ENCODE measurements around the gene PRB4. TPM values are rescaled to one million over a fixed set of nuclear protein-coding genes. Genes with fewer than 3 reads are reported as not detected.
"Not testable (repeated sequence)": the region's sequence is repeated elsewhere in the genome, so short reads cannot be mapped to it uniquely, and the experiment has no call there.

The PRB4 gene
- total RNA-seq: not detected
- long read RNA-seq: 0 reads

DNA sequence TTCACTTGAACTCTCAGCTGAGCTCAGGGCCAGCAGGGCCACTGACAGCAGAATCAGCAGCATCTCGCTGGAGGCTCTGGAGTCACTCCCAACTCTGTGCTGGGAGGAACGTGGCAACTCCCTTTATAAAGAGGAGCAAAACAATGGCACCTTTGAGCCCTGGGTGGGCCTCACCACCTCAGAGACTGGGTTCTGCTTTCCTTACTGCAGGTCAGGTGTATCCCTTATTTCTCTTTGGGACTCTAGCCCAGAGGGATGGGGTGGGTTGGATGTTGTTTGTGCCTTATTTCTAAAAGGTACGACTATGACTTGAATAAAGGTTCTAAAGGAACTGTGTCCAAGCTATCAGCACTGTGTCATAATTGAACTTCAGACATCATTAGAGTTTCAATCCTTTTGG is at the start of gene PRB4:
TSS of gene PRB4 (minus strand) at position 101 of the 400 bp plus-strand sequence. CDS start at position 63, 38 bp downstream.
- ATAC-seq (no peak), DNase-seq (no peak)
- intact Hi-C loops (cut with DNase I, micrococcal nuclease): no loop called here

DNA sequence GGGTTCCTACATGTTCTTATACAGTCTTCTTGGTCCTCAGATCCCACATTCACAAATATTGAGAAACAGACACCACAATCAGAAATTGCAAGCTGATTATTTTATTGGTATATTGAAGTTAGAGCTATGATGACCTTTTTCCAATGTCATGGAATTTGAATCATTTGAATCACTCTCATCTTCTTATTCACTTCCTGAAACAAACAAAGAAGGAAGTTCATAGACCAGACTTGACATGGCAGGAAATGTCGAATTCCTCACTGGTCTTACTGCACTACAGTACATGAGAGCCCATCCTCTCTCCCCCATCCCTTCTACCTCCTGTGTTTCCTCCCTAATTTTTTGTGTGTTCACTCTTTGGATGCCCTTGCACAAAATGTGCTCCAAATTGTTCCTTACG is 41.5 kb upstream of the PRB4 start:
- intact Hi-C loops (cut with DNase I, micrococcal nuclease); DNase-seq; ATAC-seq: not testable (repeated sequence)

DNA sequence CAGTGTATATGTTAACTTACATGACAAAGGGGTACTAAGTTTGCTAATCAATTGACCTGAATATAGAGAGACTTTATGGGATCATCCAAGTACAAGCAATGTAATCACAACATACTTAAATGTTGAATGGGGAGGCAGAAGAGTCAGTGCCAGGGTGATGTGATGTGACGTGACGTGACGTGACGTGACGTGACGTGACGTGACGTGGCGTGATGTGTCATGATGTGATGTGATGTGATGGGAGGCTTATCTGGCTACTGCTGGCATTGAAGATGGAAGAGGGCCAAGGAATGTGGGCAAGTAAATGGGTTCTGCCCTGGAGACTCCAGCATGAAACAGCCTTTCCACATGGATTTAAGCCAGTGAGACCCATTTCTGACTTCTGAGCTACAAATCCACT is 38.2 kb upstream of the PRB4 start:
- no peak for ATAC-seq
- intact Hi-C loops (cut with DNase I, micrococcal nuclease): no loop called here
- no peak for DNase-seq

DNA sequence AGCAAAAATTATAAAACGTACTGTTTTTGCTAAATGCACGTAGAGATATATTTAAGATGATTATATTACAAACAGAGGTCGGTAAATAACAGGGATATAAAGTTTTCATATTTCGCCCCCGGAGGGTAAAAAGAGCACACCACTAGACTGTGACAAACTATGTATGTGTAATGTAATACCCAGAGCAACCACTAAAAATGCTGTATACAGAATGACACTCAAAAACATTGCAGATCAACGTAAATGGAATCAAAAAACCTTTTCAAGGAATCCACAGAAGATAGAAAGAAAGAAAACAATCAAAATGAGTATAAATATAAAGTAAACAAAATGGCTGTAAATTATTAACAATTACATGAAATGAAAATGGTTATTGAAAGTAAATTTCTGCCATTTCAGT is 37.6 kb upstream of the PRB4 start:
- no peak for DNase-seq
- no peak for ATAC-seq
- intact Hi-C loops (cut with DNase I, micrococcal nuclease): no loop called here

DNA sequence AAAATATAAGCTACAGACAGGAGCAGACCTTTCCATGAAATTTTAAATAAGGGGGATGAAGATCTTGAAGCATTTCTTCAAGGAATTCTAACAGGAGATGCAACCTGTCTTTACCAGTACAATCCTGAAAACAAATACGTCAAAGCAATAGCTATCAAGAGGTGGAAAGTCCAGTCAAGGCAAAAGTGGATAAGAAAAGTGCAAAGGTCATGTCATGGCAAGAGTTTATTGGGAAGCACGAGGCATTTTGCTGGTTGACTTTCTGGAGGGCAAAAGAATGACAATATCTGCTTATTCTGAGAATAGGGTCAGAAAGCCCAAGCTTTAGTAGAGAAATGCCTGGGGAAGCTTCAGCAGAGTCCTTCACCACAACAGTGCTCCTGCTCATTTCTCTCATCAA is 34.3 kb upstream of the PRB4 start:
- ATAC-seq: no peak
- intact Hi-C loops (cut with DNase I, micrococcal nuclease): no loop called here
- no peak for DNase-seq

DNA sequence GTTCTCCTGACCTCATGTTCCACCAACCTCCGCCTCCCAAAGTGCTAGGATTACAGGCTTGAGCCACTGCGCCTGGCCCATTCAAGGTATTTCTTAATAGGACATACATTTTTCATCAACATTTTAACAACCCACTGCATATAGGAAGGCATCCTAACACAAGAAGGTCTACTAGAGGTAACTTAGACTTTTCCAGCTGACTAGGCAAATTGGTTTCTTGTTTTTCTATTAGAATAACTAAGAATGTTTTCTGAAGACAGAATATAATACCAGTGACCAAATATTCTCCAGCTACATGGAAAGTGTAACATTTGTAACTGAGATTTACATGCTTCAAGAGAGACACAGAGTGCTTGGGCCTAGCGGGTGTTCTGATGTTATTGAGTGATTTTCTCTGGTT is 14.2 kb upstream of the PRB4 start:
- ATAC-seq: no peak
- intact Hi-C loops (cut with DNase I, micrococcal nuclease): no loop called here
- no peak for DNase-seq

DNA sequence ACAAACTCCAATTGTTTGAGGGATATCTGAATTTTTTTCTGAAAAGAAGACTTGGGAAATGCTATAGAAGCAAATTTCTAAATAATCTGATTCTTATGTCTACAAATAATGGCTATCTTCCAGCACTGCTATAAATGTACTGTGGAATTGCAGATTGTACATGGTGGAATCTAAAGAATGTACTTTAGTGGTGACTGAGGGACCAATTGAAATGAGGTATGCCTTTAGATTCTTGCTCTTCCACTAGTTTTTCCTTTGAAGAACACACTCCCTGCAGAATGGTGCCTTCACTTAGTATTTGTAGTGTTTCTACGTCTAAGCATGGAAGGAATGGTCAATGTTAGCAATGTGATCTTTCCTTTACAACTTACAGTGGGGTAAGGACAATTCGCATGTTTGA is 11.7 kb upstream of the PRB4 start:
- no peak for ATAC-seq
- DNase-seq: no peak
- intact Hi-C loops (cut with DNase I, micrococcal nuclease): no loop called here

DNA sequence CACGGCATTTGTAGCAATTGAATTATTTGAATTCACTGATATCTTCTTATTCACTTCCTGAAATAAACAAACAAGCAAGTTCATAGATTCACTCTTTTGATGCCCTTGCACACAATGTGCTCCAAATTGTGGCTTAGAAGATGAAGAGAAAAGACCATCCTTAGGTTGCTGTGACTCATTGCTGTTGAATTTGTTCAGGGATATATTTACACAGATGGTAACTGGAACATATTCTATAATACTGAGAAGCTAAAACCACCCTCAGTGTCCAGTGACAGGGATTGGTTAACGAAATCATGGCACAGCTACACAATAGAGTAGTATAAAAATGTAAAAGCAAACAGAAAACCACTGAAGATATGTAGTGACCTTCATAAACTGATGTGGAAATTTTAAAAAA is 3.1 kb downstream of the PRB4 start:
- intact Hi-C loops (cut with DNase I, micrococcal nuclease): no loop called here
- ATAC-seq: no peak

DNA sequence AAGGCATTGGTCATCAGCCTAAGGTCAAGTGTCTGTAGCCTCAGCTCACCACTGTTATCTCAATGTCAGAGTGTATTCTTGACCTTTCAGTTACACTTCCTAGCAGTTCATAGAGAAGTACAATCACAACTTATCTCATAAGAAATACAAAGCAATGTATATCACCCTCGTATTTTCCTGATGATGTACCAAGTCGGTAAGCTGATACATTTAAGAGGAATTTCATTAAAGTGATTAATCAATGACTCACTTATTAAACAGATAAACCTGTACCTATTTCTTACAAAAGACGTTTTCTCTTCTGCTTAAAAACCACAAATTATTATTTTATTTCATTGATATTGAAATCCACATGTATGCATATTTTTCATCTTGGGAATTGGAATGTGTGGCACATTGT is 36.8 kb downstream of the PRB4 start:
- intact Hi-C loops (cut with DNase I, micrococcal nuclease): no loop called here
- DNase-seq: no peak
- no peak for ATAC-seq

More for the DNA sequence above, 3.1 kb downstream of the PRB4 start:
- DNase-seq: no peak

DNA sequence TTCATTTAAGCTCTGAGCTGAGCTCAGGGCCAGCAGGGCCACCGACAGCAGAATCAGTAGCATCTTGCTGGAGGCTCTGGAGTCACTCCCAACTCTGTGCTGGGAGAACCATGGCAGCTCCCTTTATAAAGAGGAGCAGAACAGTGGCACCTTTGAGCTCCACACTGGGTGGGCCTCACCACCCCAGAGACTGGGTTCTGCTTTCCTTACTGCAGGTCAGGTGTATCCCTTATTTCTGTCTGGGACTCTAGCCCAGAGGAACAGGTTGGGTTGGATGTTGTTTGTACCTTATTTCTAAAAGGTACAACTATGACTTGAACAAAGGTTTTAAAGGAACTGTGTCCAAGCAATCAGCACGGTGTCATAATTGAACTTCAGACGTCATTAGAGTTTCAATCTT is 40.6 kb downstream of the PRB4 start, which contains the start of gene PRB3:
TSS of gene PRB3 (minus strand) at position 101 of the 400 bp plus-strand sequence. CDS start at position 63, 38 bp downstream.
- ATAC-seq (no peak), DNase-seq (no peak)
- intact Hi-C loops (cut with DNase I, micrococcal nuclease): no loop called here

DNA sequence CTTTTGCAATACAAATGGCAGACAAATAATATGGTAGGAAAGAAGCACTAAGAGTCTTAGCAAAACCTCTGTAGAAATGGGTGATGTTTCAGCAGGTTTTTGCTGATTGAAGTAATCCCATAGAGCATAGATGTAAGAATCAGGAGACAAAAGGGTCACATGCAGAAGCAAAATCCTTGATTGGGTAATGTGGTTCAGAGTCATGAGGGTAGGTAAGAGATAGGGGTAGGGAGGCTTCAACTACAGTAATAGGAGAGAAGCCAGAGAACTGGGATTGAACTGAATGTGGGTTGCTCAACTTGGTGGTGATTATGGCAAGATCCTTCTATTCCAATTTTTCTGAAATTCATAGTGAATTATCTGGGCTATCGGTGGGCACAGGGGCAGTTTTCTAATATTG is 45.7 kb downstream of the PRB4 start:
- ATAC-seq (no peak), DNase-seq (no peak)
- intact Hi-C loops (cut with DNase I, micrococcal nuclease): no loop called here

Other genes with a start within 250 kb of the PRB4 start
- gene TAS2R46, start 248.1 kb downstream of the PRB4 start, total RNA-seq: 1 to 10 TPM in 1 of 2 donors, under 1 TPM in 1; 0.95 to 2.5 TPM
- under 1 TPM in 1 of 2 donors, not detected in 1; 0.42 TPM for gene TAS2R43, start 218.1 kb downstream of the PRB4 start, total RNA-seq
- 1 to 10 TPM; 2.3 to 4.0 TPM for gene TAS2R30, start 175.8 kb downstream of the PRB4 start, total RNA-seq
- 1 to 10 TPM; 7.6 to 8.1 TPM for gene SMIM10L1, start 139.2 kb downstream of the PRB4 start, total RNA-seq
- not detected for gene TAS2R42, start 123.5 kb downstream of the PRB4 start, total RNA-seq
- not detected for gene PRB3, start 40.7 kb downstream of the PRB4 start, total RNA-seq
- not detected for gene PRB2, start 85.1 kb upstream of the PRB4 start, total RNA-seq